GM23338 (cell line): ENCODE measurements around the gene MED13L.

Source experiments
- EZH2 ChIP-seq: fragments of 200-600 bp; sonication (generic); IDR thresholded peaks from one replicate; pipeline ENCODE4 v1.8.0; 2017; ENCODE audit warnings: antibody characterized with exemption, mild to moderate bottlenecking, low read depth; ENCODE audit not compliant: unreplicated experiment
- TF ChIP-seq, protein P1 (sequence below), 2 experiments: fragments of 200-600 bp in 1 of 2; sonication (generic) in 1 of 2; conservative IDR thresholded peaks; 2 replicates each; pipeline versions ENCODE4 v1.5.1 to v1.6.1; 2016 to 2017; ENCODE audit warnings: antibody characterized with exemption in 2 of 2, low read depth in 2 of 2, mild to moderate bottlenecking in 2 of 2, moderate library complexity in 1 of 2

- TF ChIP-seq EZH2, result no peak
- TF ChIP-seq, protein P1, sequence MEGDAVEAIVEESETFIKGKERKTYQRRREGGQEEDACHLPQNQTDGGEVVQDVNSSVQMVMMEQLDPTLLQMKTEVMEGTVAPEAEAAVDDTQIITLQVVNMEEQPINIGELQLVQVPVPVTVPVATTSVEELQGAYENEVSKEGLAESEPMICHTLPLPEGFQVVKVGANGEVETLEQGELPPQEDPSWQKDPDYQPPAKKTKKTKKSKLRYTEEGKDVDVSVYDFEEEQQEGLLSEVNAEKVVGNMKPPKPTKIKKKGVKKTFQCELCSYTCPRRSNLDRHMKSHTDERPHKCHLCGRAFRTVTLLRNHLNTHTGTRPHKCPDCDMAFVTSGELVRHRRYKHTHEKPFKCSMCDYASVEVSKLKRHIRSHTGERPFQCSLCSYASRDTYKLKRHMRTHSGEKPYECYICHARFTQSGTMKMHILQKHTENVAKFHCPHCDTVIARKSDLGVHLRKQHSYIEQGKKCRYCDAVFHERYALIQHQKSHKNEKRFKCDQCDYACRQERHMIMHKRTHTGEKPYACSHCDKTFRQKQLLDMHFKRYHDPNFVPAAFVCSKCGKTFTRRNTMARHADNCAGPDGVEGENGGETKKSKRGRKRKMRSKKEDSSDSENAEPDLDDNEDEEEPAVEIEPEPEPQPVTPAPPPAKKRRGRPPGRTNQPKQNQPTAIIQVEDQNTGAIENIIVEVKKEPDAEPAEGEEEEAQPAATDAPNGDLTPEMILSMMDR (conservative IDR thresholded peaks at IDR 0.05; ENCODE audit: low read depth in 2 of 2), result no peak
Measured at GRCh38 chr12:115944392-115944742, 333.1 kb downstream of the MED13L start.
